ENCODE data around the gene TMEM26. TPM values are rescaled to one million over a fixed set of nuclear protein-coding genes. Genes with fewer than 3 reads are reported as not detected.

The TMEM26 gene
- polyA plus RNA-seq, 12 donors, result 6.4 to 20.8 (median 13.9) TPM; not detected in 1

Other genes starting within 250 kb of the TMEM26 start
- gene CABCOCO1, start 209.5 kb upstream of the TMEM26 start, polyA plus RNA-seq (ENCODE audit: insufficient read length in 12 of 12), result 1 to 10 TPM in 2 of 12 donors, under 1 TPM in 7, not detected in 3; 0.24 to 2.8 (median 0.41) TPM

Measured in muscle of arm (tissue), 12 donors.